Measurements from ENCODE around the gene ZMYND8.

ZMYND8 gene

GRCh38 chr20:47338131-47338628 lies 18.3 kb downstream of the ZMYND8 start:
- TF ChIP-seq CTCF (IDR thresholded peaks at IDR 0.05): no peak
- TF ChIP-seq ZFX (IDR thresholded peaks at IDR 0.05; ENCODE audit: borderline replicate concordance): no peak
- no peak overlapping the region for H3K27ac ChIP-seq

GRCh38 chr20:47337413-47337812 lies 19.1 kb downstream of the ZMYND8 start:
- no peak overlapping the region for H3K27ac ChIP-seq
- TF ChIP-seq ZFX (IDR thresholded peaks at IDR 0.05; ENCODE audit: borderline replicate concordance): no peak
- TF ChIP-seq CTCF (IDR thresholded peaks at IDR 0.05): no peak

GRCh38 chr20:47336129-47336754 lies 20.3 kb downstream of the ZMYND8 start:
- no peak overlapping the region for H3K27ac ChIP-seq
- TF ChIP-seq ZFX (IDR thresholded peaks at IDR 0.05; ENCODE audit: borderline replicate concordance): no peak
- no peak for TF ChIP-seq CTCF (IDR thresholded peaks at IDR 0.05)

- no peak overlapping the region for H3K27ac ChIP-seq
- TF ChIP-seq CTCF (IDR thresholded peaks at IDR 0.05): no peak
- no peak for TF ChIP-seq ZFX (IDR thresholded peaks at IDR 0.05; ENCODE audit: borderline replicate concordance)
Observed at GRCh38 chr20:47335251-47336128, 21.0 kb downstream of the ZMYND8 start.

GRCh38 chr20:47334022-47334551 lies 22.4 kb downstream of the ZMYND8 start:
- H3K27ac ChIP-seq: no peak overlapping the region
- TF ChIP-seq ZFX (IDR thresholded peaks at IDR 0.05; ENCODE audit: borderline replicate concordance): no peak
- no peak for TF ChIP-seq CTCF (IDR thresholded peaks at IDR 0.05)

- no peak for TF ChIP-seq ZFX (IDR thresholded peaks at IDR 0.05; ENCODE audit: borderline replicate concordance)
- no peak for TF ChIP-seq CTCF (IDR thresholded peaks at IDR 0.05)
- H3K27ac ChIP-seq: no peak overlapping the region
Observed at GRCh38 chr20:47332381-47333206, 23.9 kb downstream of the ZMYND8 start.
